Eye (tissue), 1 donor: ENCODE results near the gene RIC3.

Source experiments
- DNase-seq: peaks from one replicate; pipeline ENCODE4 v3.0.0-alpha.2; 2015

The RIC3 gene

GRCh38 chr11:8168485-8169257, at the start of gene RIC3:
Gene RIC3 (minus strand): TSS chr11:8169025. CDS start chr11:8168989, 36 bp downstream.
- DNase-seq, result peak; percentile 62

- DNase-seq, result no peak
These were observed 49.6 kb upstream of the RIC3 start for GRCh38 chr11:8218409-8218808.

- DNase-seq, result no peak
These were observed 49.1 kb upstream of the RIC3 start for GRCh38 chr11:8217926-8218325.

- DNase-seq, result no peak
These were observed 48.3 kb upstream of the RIC3 start for GRCh38 chr11:8217136-8217535.

GRCh38 chr11:8213376-8213775, 44.6 kb upstream of the RIC3 start:
- DNase-seq, result no peak

- no peak for DNase-seq
These were observed 40.5 kb upstream of the RIC3 start for GRCh38 chr11:8209208-8209807.

GRCh38 chr11:8207080-8208000, 38.5 kb upstream of the RIC3 start:
- no peak for DNase-seq

GRCh38 chr11:8206251-8207079, 37.6 kb upstream of the RIC3 start:
- peak; percentile 93 for DNase-seq

GRCh38 chr11:8205566-8205965, 36.7 kb upstream of the RIC3 start:
- DNase-seq, result no peak

- no peak for DNase-seq
These were observed 35.8 kb upstream of the RIC3 start for GRCh38 chr11:8204596-8204995.

- DNase-seq, result no peak
These were observed 35.2 kb upstream of the RIC3 start for GRCh38 chr11:8204025-8204424.

- DNase-seq, result no peak
These were observed 34.5 kb upstream of the RIC3 start for GRCh38 chr11:8203414-8203715.

GRCh38 chr11:8202516-8203413, 33.9 kb upstream of the RIC3 start:
- no peak for DNase-seq

GRCh38 chr11:8201644-8202365, 33.0 kb upstream of the RIC3 start:
- peak; percentile 47 for DNase-seq

GRCh38 chr11:8199676-8200075, 30.9 kb upstream of the RIC3 start:
- DNase-seq, result no peak

GRCh38 chr11:8196749-8197148, 27.9 kb upstream of the RIC3 start:
- no peak for DNase-seq

- no peak for DNase-seq
These were observed 26.1 kb upstream of the RIC3 start for GRCh38 chr11:8194956-8195355.

- no peak for DNase-seq
These were observed 24.0 kb upstream of the RIC3 start for GRCh38 chr11:8192896-8193209.

- DNase-seq, result peak; percentile 93
These were observed 23.4 kb upstream of the RIC3 start for GRCh38 chr11:8192016-8192895.

GRCh38 chr11:8190431-8190830, 21.6 kb upstream of the RIC3 start:
- DNase-seq, result no peak
